GM21723 (cell line): ENCODE measurements around the gene COX6B1.
"Not testable (repeated sequence)": the region's sequence is repeated elsewhere in the genome, so short reads cannot be mapped to it uniquely, and the experiment has no call there.

Experiments used
- ATAC-seq: cut with Tn5 transposase; IDR thresholded peaks from one replicate; pipeline ENCODE4 v1.9.1; 2021; ENCODE audit warnings: mild to moderate bottlenecking, moderate library complexity; ENCODE audit not compliant: unreplicated experiment

COX6B1 gene

GRCh38 chr19:35665157-35665556, 17.0 kb downstream of the COX6B1 start:
- ATAC-seq = no peak

GRCh38 chr19:35665604-35666003, 17.5 kb downstream of the COX6B1 start:
- ATAC-seq = no peak

DNA sequence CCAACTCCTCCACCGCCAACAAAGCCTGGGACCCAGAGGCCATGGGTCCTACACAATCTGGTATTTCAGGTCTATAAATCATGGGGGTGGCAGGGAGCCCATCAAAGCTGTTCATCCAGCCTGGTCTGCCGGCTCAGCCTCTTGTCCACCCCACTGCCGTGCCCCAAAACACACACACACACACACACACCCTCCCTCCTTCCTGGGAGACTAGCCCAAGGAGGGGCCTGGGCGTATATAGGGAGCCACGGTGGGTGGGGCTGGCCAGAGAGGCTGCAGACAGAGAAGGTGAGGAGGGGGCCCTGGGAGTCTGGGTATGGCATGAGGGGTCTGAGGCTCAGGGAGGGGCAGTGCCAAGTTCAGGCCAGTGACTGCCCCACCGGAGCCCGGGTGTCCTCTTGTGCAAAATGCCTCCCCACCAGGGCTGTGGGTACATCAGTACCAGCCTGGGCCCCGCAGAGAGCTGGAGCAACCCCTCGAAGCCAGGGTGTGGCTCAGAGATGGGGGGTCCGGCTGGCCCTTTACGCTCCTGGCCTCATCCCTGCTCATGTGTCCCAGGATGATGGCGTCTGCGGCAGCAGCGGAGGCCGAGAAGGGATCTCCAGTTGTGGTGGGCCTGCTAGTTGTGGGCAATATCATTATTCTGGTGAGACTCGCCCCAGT, 18.3 kb downstream of the COX6B1 start, which contains the start of gene UPK1A:
UPK1A (plus strand) TSS at position 267 of the 663 bp plus-strand sequence; CDS start at position 563, 296 bp downstream.
- no peak for ATAC-seq

- ATAC-seq = no peak
Measured at GRCh38 chr19:35669566-35669965, 21.4 kb downstream of the COX6B1 start.

GRCh38 chr19:35669974-35670373, 21.9 kb downstream of the COX6B1 start:
- ATAC-seq = no peak

- ATAC-seq = no peak
Measured at GRCh38 chr19:35670686-35671085, 22.6 kb downstream of the COX6B1 start.

GRCh38 chr19:35671818-35672217, 23.7 kb downstream of the COX6B1 start:
- no peak for ATAC-seq

DNA sequence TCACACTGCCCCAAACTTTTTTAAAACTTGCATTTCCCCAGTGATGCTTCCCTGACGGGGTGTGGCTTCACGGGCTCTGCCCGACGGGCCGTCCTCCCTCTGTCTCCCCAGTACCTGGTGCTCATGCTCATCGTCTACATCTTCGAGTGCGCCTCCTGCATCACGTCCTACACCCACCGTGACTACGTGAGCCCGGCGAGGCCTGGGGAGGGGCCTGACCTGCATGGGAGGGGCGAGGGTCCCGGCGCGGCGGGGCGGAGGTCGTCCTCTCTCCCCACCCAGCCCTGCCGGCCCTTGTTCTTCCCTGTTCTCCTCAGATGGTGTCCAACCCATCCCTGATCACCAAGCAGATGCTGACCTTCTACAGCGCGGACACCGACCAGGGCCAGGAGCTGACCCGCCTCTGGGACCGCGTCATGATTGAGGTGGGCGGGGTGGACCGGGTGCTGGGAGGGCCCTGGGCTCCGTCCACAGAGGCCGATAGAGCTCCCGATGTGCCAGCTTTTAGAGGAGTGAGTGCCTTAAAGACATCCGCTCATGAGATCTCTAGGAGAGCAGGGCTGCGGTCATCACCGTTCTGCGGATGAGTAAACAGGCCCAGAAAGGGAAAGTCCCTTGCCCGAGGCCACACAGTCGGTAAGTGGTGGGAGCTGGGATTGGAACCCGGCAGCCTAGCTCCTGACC, 25.1 kb downstream of the COX6B1 start:
- no peak for ATAC-seq

GRCh38 chr19:35675589-35676140, 27.5 kb downstream of the COX6B1 start:
- ATAC-seq = no peak

GRCh38 chr19:35689836-35690235, 41.7 kb downstream of the COX6B1 start:
- ATAC-seq = no peak

DNA sequence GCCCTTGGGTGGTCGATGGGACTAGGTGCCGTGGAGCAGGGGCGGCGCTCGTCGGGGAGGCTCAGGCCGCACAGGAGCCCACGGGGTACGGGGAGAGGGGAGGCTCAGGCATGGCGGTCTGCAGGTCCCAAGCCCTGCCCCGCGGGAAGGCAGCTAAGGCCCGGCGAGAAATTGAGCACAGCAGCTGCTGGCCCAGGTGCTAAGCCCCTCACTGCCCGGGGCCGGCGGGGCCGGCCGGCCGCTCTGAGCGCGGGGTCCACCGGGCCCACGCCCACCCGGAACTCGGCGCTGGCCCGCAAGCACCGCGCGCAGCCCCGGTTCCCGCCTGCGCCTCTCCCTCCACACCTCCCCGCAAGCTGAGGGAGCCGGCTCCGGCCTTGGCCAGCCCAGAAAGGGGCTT, 43.0 kb downstream of the COX6B1 start:
- ATAC-seq = not testable (repeated sequence)

GRCh38 chr19:35692010-35692409, 43.9 kb downstream of the COX6B1 start:
- ATAC-seq = no peak

DNA sequence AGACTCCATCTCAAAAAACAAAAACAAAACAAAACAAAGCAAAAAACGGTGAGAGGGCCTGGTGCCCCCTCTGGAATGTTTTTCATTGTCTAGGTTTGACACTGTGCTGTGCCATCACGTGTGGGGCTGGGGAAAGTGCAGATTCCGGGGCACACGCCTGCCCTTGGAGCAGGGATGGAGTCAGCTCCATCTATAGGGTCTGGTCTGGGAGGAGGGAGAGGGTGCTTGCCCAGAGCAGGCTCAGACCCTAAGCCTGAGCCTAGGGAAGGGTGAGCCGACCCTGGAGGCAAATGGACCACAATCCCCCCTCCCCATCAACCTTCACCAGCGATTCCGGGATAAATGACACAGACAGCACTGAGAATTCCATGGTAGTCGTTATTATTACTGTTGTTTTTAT, 45.3 kb downstream of the COX6B1 start:
- peak; percentile 23 for ATAC-seq

- ATAC-seq = peak; percentile 74
Measured at GRCh38 chr19:35693835-35694599, 45.9 kb downstream of the COX6B1 start.

DNA sequence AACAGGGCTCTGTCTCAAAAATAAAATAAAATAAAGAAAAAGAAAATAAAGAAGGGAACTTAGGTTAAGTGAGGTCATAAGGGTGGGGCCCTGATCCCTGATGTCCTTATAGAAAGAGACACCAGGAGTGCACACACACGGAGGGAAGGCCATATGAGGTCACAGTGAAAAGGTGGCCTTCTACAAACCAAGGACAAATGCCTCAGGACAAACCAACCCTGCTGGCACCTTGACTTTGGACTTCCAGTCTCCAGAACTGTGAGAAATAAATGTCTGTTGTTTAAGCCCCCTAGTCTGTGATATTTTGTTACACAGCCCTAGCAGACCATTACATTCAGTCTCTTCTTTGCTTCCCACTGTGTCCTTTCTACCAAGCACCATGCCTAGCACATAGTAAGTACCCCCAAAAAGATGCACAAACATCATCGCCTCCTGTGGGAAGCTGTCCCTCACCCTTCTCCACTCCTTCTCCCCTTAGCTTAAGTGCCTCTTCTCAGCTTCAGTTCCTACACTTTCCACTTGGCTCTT, 47.8 kb downstream of the COX6B1 start:
- no peak for ATAC-seq

- ATAC-seq = no peak
Measured at GRCh38 chr19:35696835-35697234, 48.7 kb downstream of the COX6B1 start.

DNA sequence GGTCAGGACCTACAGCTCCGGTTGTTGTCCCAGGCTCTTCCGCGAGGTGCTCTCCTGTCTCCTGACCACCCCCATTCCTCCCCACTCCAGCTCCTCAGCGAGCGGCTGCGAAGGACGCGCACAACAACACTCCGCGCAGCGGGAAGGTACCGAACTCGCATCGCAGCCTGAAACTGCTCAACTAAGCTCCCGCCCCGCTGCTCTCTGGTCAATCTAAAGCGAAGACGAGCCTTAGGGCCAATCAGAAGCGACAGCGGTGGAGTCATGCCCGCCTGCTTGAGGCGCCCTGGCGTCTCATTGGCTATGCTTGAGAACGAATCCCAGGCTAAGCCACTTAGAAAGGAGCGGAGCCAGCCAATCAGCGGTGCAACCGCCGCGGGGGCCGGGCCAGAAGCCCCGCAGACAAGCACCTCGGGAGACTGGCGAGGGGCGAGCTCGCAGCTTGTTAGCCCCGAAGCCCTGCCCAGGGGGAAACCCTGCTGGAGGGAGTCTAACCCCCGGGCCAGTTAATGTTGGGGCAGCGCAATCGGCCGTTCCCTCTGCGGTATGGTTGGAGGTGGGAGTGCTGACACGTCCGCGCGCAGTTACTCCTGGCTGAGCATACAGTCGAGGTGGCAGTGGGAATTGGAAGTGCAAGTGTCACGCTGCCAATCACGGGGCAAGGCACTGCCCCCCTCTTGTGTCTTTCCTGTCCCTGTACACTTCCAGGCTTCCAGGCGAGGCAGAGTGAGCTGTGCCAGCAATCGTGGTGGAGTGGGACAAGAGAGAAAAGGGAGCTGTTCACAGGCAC, 54.3 kb downstream of the COX6B1 start:
- peak; percentile 91 for ATAC-seq

GRCh38 chr19:35703343-35703742, 55.2 kb downstream of the COX6B1 start:
- ATAC-seq = no peak

DNA sequence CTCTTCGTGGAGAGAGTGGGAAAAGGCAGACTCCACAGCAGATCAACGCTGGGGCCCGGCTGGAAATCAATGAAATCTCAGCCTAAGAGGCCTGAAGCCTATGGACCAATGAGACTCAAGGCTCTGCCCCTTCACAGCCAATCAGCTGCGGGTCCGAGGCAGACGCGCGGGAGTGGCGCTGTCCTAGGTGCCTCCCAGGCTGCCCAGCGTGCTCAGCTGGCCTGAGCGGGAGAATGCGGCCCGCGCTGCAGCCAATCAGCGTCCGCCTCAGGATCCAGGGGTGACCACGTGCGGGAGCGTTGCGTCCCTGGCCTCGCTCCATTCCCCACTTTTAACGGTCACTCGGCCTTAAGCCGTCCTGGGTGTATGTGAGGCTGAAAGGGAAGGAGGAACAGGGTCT, 56.1 kb downstream of the COX6B1 start, which contains the start of gene ZBTB32:
ZBTB32 (plus strand) TSS at position 341 of the 400 bp plus-strand sequence. CDS start 10,069 bp downstream, outside the sequence.
- no peak for ATAC-seq
